HG02763 (cell line): Measurements from ENCODE around the gene HOXB4.
"Not testable (repeated sequence)": the region's sequence is repeated elsewhere in the genome, so short reads cannot be mapped to it uniquely, and the experiment has no call there.

ENCODE experiments used
- ATAC-seq: cut with Tn5 transposase; IDR thresholded peaks from one replicate; pipeline ENCODE4 v1.9.1; 2021; ENCODE audit warnings: mild to moderate bottlenecking, moderate library complexity; ENCODE audit not compliant: unreplicated experiment

Gene HOXB4

DNA sequence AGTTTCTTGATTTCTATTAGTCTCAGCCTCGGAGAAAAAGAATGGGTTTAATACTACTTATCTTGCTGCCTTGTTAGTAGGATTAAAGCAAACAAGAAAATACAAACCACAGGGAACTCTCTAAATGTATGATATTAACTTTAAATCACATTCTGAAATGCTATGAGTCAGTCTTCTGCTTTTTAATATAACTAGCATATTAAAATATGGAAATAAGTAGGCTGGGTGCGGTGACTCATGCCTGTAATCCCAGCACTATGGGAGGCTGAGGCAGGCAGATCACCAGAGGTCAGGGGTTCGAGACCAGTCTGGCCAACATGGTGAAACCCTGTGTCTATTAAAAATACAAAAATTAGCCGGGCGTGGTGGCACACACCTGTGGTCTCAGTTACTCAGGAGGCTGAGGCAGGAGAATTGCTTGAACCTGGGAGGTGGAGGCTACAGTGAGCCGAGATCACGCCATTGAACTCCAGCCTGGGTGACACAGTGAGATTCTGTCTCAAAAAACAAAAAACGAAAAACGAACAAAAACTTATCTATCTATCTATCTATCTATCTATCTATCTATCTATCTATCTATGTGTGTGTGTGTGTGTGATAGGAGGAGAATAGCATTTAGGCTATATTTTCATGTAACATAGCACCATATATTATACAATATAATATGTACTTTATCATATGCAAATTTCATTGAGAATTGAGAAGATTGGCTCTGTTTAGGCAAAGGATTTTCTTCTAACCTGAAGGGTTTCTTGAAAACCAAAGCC is 42.2 kb downstream of the HOXB4 start:
- not testable (repeated sequence) for ATAC-seq

DNA sequence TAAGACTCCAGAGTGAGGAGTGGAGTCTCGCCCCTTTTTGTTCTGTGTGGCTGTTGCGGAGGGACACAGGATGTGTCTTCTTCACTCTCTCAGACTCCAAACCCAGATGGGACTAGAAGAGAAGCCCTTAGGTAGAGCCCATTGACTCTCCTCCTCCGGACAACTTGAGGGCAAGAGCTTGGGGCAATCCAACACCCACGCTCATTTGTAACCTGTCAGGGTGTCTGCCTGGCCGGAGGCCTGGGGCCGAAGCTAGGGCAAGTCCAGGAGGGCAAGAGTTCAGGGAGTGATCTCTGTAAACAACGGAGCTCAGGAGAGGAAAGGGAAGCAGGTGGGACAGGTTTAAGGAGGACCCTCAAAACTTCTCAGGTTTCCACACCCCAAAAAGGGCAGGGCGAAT is 45.9 kb downstream of the HOXB4 start:
- no peak for ATAC-seq

GRCh38 chr17:48530887-48531272 is 47.3 kb downstream of the HOXB4 start, which contains the start of gene HOXB1:
HOXB1 (minus strand) TSS chr17:48531011; CDS start chr17:48530904, 107 bp downstream.
- no peak for ATAC-seq

- ATAC-seq = no peak
Observed at GRCh38 chr17:48530208-48530886, 47.8 kb downstream of the HOXB4 start.

- no peak for ATAC-seq
Observed at GRCh38 chr17:48529683-48530009, 48.5 kb downstream of the HOXB4 start.

DNA sequence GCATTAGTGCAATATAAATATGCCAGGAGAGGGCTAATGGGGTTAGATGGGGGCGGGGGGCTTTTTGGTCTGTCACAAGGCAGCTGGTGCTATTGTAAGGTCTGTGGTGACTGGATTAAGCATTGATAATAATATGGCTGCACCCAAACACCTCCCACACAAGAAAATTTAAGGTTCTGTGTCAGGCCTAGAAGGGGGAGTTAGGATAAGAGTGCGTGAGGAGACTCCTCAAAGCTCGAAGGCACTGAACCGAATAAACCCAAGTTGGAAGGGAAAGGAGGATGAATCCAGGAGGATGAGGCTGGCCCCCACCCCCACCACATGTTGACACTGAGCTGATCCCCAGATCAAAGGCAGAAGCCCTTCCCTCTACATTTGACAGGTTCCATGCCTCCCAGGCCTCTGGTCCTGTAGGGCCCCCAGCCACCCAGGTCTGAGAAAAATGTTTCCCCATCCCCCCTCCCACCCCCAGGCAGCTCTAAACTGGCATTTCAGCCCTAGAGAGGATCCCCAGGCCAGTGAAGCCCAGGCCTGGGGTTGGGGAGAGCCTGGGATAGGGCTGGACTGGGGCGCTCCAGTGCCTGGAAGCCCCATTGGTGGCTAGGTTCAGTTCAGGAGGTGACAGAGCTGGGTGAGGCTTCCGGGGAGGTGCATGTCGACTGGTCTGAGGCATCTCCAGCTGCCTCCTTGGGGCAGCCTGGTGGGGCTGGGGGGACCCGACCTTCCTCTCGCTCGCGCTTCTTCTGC is 49.0 kb downstream of the HOXB4 start:
- no peak for ATAC-seq

DNA sequence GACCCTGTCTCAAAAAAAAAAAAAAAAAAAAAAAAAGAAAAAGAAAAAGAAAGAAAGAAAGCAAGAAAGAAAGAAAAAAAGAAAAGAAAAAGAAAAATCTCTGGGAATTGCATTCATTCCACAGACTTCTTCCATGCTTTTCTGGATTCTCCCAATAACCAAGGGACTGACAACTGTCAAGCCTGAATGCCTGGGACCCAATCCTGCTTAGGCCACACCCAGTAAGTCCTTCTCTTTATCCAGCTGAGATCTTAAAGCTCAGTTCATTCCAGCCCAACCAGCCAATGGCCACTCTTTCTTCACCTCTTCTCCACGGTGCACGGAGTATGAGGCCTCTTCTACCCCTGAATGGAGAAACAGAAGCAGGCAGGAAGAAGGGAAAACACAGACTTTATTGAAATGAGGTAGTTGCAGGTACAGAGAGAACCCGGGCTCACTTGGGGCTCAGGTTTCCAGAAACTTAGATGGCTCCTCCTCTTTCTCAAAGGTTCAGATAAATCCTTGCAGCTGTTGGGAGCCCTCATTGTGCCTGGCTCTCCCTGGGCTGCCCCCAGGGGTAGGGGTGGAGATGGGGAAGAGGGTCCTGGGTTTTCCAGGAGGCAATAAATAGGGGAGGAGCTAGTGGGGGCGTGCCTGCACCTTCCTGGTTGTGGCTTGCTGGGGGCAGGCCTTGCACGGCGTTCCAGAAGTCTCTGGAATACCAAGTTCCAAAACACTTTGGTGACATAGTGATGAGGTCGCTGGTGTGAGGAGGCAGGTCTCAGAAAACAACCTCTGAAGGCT is 49.8 kb downstream of the HOXB4 start:
- ATAC-seq = no peak

DNA sequence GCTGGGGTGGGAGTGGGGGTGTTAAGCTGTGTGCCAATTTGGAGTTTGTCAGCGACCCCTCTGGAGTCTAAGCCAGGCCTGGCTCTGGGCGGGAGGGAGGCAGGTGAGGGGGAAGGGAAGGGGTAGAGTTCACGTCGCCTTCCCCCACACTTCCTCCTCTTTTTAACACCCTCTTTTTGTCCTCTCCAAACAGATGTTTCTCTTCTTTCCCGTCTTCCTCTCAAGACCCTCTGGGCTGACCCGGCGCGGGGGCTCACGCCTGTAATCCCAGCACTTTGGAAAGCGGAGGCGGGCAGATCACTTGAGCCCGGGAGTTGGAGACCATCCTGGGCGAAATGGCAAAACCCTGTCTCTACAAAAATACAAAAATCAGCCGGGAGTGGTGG is 50.6 kb downstream of the HOXB4 start:
- no peak for ATAC-seq

- no peak for ATAC-seq
Observed at GRCh38 chr17:48526608-48527546, 51.3 kb downstream of the HOXB4 start.
